Ishikawa (cell line): ENCODE results near the gene PHLDA2.
A peak's percentile ranks its signal among the peaks of the same experiment; 100 is the strongest.

ENCODE experiments used
- CEBPB ChIP-seq: IDR thresholded peaks from 2 replicates; pipeline ENCODE4 v1.6.1; 2012
- CREB1 ChIP-seq: IDR thresholded peaks from 2 replicates; pipeline ENCODE4 v1.6.1; 2012; ENCODE audit warnings: low read depth
- EGR1 ChIP-seq: IDR thresholded peaks from 2 replicates; pipeline ENCODE4 v1.6.1; 2012
- EP300 ChIP-seq: IDR thresholded peaks from 2 replicates; pipeline ENCODE4 v1.6.1; 2012; ENCODE audit warnings: borderline replicate concordance
- FOXM1 ChIP-seq: IDR thresholded peaks from 2 replicates; pipeline ENCODE4 v1.6.1; 2012; ENCODE audit warnings: low read depth, borderline replicate concordance
- MAX ChIP-seq: IDR thresholded peaks from 2 replicates; pipeline ENCODE4 v1.6.1; 2012
- NFIC ChIP-seq: IDR thresholded peaks from 2 replicates; pipeline ENCODE4 v1.6.1; 2012
- RAD21 ChIP-seq: IDR thresholded peaks from 2 replicates; pipeline ENCODE4 v1.6.1; 2012; ENCODE audit warnings: low read depth
- REST ChIP-seq: IDR thresholded peaks from 2 replicates; pipeline ENCODE4 v1.6.1; 2012; ENCODE audit warnings: low read depth, mild to moderate bottlenecking
- TAF1 ChIP-seq: IDR thresholded peaks from 2 replicates; pipeline ENCODE4 v1.6.1; 2012; ENCODE audit warnings: low read depth, mild to moderate bottlenecking
- TCF12 ChIP-seq: IDR thresholded peaks from 2 replicates; pipeline ENCODE4 v1.6.1; 2012; ENCODE audit warnings: low read depth
- TEAD4 ChIP-seq: IDR thresholded peaks from 2 replicates; pipeline ENCODE4 v1.6.1; 2012
- USF1 ChIP-seq: IDR thresholded peaks from 2 replicates; pipeline ENCODE4 v1.6.1; 2012
- YY1 ChIP-seq: IDR thresholded peaks from 2 replicates; pipeline ENCODE4 v1.6.1; 2012; ENCODE audit warnings: low read depth
- ZBTB7A ChIP-seq: IDR thresholded peaks from 2 replicates; pipeline ENCODE4 v1.6.1; 2012; ENCODE audit warnings: low read depth

The PHLDA2 gene

GRCh38 chr11:2942447-2942846 is 13.2 kb upstream of the PHLDA2 start:
- TF ChIP-seq CREB1 (no peak), NFIC (no peak), TAF1 (no peak), CEBPB (no peak), USF1 (no peak), YY1 (no peak), ZBTB7A (no peak), REST (no peak), MAX (no peak), TCF12 (no peak), TEAD4 (no peak), RAD21 (no peak), EP300 (no peak), EGR1 (no peak), FOXM1 (no peak)

- TF ChIP-seq ZBTB7A (peak; percentile 56; the same call in 1 of the 2 replicates), NFIC (no peak; the same call in none of the 2 replicates)
Measured at GRCh38 chr11:2940921-2941821, 12.0 kb upstream of the PHLDA2 start.

- TF ChIP-seq TAF1 (no peak), MAX (no peak), CREB1 (no peak), EP300 (no peak), REST (no peak), YY1 (no peak), TEAD4 (no peak)
Measured at GRCh38 chr11:2940147-2940920, 11.1 kb upstream of the PHLDA2 start.

- TF ChIP-seq RAD21: no peak
- TF ChIP-seq CEBPB: no peak
- TF ChIP-seq TEAD4: no peak
- no peak for TF ChIP-seq REST
- TF ChIP-seq ZBTB7A: no peak
- TF ChIP-seq EP300: no peak
- TF ChIP-seq FOXM1: no peak
- no peak for TF ChIP-seq MAX
- TF ChIP-seq TCF12: no peak
- TF ChIP-seq NFIC: no peak
- no peak for TF ChIP-seq YY1
Measured at GRCh38 chr11:2934611-2935239, 5.5 kb upstream of the PHLDA2 start.
